CD4-positive, alpha-beta T cell treated with Interleukin-1 beta for 1 hour (primary cell): ENCODE results near the gene CEP63.
"Not testable (repeated sequence)": the region's sequence is repeated elsewhere in the genome, so short reads cannot be mapped to it uniquely, and the experiment has no call there.

Experiments
- DNase-seq, 2 donors: peaks; one replicate each; pipeline ENCODE4 v3.0.0-alpha.2; 2020 to 2022

CEP63 gene

GRCh38 chr3:134522541-134522940 lies 36.7 kb downstream of the CEP63 start:
- no peak for DNase-seq

DNA sequence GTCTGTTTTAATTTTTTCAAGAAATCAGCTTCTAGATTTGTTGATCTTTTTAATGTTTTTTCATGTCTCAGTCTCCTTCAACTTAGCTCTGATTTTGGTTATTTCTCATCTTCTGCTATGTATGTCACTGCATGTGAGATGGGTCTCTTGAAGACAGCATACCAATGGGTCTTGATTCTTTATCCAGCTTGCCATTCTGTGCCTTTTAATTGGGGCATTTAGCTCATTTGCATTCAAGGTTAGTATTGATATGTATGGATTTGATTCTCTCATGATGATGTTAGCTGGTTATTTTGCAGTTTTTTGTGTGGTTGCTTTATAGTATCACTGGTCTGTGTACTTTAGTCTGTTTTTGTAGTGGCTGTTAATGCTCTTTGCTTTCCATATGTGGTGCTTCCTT lies 39.4 kb downstream of the CEP63 start:
- no peak for DNase-seq

GRCh38 chr3:134526319-134526718 lies 40.5 kb downstream of the CEP63 start:
- no peak for DNase-seq

GRCh38 chr3:134527037-134527436 lies 41.2 kb downstream of the CEP63 start:
- peak in 1 of 2 donors; percentile 4 for DNase-seq

DNA sequence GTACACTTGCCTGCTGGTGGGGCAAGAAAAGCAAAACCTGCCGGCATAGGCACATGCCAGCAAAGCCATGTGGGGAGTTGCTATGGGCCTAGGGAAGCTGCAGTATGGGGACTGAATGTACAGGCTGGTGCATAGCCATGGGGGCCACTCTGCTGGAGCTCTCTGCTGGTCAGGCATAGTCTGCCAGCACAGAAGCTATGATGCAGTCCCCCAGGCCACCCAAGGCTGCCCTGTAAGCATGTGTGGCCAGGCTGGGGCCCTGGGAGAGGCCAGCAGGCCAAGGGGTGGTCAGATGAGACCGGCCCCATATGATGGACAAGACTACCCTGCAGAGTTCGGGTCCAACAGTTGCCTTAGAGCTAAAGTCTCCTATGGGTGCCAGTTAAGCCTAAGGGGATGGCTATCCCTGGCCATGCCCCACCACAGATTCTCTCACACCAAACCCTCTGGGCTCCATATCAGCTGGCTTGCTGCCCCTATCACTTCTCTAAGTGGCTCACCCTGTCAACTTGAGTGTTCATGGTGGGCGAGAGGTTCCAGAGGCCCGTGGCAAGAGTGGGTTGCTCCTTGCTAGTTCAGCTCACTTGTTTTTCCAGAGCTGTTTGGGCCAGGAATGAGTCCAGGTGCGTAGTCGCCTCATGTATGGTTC lies 41.8 kb downstream of the CEP63 start:
- no peak for DNase-seq

GRCh38 chr3:134533493-134533892 lies 47.6 kb downstream of the CEP63 start:
- no peak for DNase-seq

- DNase-seq, result no peak
Observed at GRCh38 chr3:134535186-134535970, 49.5 kb downstream of the CEP63 start.

DNA sequence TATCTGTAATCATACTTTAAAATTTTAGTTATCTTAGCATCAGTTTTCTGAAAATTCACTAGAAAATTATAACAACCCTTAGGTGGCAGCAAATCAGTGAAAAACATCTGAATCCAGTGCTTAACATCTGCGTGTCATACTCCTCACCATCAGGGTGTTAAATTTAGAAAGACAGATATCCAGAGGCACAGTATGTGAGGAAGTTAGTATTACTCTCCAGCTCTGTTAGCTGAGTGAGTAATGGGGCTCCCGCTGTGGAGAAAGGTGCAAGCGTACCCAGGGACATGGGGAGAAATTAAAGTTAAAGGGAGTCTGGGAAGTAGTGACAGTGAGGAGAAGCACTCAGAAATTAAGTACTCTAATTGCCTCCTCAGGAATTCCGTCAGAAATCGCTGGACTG lies 50.9 kb downstream of the CEP63 start:
- no peak for DNase-seq

GRCh38 chr3:134542287-134542958 lies 56.6 kb downstream of the CEP63 start:
- DNase-seq, result no peak

DNA sequence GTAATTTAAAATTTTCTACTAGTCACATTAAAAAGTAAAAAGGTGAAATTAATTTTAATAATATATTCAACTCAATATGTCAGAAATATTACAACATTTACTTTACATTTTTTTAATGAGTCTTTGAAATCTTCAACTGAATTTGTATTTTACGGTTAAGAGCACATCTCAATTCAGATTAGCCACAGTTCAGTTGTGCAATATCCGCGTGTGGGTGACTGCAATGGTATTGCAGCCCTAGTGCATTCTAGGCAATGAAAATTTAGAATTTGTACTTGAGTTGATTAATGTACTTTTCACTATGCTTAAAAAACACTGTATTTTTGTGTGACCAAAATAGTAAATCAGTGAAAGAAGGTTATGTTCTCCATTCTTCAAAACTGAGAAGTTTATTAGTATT lies 57.3 kb downstream of the CEP63 start:
- no peak for DNase-seq

GRCh38 chr3:134544316-134544715 lies 58.5 kb downstream of the CEP63 start:
- DNase-seq, result no peak

DNA sequence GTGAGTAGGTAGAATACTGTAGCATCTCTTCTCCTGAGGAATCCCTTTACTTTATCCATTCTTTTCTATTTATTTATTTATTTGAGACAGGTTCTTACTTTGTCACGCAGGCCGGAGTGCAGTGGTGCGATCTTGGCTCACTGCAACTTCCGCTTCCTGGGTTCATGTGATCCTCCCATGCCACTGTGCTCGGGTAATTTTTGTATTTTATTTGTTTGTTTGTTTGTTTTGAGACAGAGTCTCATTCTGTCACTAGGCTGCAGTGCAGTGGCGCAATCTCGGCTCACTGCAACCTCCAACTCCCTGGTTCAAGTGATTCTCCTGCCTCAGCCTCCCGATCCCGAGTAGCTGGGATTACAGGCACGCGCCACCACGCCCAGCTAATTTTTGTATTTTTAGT lies 58.9 kb downstream of the CEP63 start:
- not testable (repeated sequence) for DNase-seq

DNA sequence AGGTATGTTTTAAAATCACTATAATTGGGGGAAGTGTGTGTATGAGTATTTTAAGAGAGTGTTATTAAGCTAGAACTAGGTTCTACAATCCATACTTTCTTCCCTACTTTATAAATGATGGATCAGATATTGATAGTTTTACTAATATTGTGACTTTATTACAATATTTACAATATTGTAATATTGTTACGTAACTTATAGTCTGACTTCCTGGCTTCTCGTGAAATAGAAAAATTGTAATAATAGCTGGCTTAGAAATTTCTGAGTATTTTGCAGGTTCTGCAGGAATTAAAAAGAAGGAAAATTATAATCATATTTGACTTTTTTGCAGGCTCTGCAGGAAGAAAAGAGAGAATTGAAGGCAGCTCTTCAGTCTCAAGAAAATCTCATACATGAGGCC lies 60.0 kb downstream of the CEP63 start:
- DNase-seq, result no peak

DNA sequence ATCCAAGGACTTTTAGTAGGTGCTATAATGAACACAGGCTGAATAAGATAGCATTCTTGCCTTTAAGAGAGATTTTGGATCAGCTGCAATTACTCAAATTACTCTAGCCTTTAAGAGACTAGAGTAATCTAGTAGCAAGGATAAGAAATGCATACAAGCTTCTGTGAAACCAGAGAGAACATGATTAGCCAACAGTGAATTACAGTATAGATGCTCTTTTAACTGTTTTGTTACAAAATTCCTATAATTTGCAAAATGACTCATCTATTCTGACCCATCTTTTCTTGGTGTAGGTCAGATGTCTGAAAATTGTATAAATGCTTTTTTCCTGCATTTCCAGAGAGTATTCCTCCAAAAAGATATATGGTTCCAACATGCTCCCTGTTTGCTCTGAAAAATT lies 66.9 kb downstream of the CEP63 start:
- no peak for DNase-seq

DNA sequence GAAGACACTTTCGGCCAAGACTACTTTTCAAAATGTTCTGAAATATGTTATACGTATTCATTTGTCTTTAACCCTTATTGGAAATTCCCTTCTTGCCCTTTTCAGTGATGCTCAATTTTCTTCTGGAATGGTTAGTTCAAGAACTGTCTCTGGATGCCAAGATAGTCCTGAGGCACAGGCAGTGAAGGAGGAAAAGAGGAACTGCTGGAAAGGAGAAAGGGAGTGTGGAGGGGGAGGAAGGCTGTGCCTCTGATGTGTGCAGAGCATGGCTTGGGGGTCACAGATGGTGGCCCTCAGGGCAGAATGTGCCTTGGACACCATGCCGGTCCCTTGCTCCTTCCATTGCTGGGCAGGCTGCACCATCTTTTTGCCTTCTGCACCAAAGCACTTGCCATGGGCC lies 73.7 kb downstream of the CEP63 start:
- DNase-seq, result no peak

- DNase-seq, result no peak
Observed at GRCh38 chr3:134562055-134562454, 76.2 kb downstream of the CEP63 start.

GRCh38 chr3:134563601-134564000 lies 77.7 kb downstream of the CEP63 start:
- DNase-seq, result no peak

DNA sequence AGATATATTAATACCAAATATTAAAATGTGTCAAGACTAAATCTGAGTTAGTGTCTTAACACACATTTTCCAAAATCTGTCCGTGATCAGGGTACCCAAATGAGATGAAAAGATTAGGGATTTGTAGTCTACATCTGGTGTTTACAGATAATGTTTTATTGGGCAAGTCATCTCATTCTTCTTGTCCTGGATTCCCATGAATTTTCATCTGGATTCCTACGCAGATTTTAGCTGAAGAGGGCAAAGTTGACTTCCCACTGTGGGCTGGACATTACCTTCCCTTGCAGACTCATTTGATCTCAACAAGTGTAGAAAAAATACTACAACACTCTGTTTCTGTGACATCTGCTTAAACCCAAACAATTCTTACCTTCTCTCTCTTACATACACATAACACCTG lies 79.1 kb downstream of the CEP63 start:
- DNase-seq, result no peak

GRCh38 chr3:134567605-134568004 lies 81.7 kb downstream of the CEP63 start:
- DNase-seq, result no peak

DNA sequence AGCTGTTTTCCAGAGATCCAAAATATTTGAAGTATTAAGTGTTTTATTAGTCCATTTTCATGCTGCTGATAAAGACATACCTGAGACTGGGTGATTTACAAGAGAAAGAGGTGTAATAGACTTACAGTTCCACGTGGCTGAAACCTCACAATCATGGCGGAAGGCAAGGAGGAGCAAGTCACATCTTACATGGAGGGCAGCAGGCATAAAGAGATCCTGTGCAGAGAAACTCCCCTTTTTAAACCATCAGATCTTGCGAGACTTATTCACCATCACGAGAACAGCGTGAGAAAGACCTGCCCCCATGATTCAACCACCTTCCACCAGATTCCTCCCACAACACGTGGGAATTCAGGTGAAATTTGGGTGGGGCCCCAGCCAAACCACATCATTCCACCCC lies 82.9 kb downstream of the CEP63 start:
- no peak for DNase-seq

- not testable (repeated sequence) for DNase-seq
Observed at GRCh38 chr3:134569899-134570298, 84.0 kb downstream of the CEP63 start.

DNA sequence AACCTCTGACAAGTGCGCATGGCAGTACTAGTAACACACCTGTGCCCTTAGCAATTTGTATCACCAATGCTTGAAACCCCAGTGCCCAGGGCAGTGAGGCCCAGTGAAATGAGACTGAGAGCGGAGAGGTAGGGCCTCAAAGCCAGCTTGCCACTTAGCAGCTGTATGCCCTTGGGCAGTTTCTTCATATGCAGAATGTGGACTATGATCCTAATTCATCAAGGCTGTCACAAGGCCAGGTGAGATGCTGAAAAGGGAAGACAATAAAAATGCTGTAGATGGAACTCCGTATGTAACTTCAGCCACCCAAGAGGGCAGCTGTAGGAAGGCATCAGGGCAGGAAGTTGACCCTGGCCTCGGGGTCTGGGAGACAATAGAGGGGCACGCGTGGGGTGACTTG lies 90.6 kb downstream of the CEP63 start:
- DNase-seq, result no peak

DNA sequence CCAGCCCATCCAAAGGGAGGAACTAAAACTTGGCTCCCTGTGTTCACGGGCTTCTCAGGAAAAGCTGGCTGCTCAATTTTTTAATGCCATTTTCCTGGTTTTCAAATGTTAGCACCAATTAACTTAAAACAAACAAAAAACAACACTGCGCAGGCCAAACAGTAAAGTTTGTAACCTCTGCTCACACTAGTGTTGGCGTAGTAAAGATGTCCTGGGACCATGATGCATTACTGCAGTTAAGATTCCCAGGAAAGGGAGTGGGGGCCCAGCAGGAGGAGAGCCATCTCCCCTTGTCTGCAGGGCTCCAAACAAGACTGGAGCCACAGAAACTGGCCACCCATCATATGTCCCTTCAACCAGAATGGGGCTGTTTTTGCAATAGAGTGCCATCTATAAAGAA lies 91.0 kb downstream of the CEP63 start:
- DNase-seq, result no peak

- no peak for DNase-seq
Observed at GRCh38 chr3:134579141-134579665, 93.3 kb downstream of the CEP63 start.
